Activated naive CD8-positive, alpha-beta T cell treated with anti-CD3 and anti-CD28 coated beads for 36 hours (primary cell): ENCODE data around the gene CHCHD4. TPM values are rescaled to one million over a fixed set of nuclear protein-coding genes. Genes with fewer than 3 reads are reported as not detected.

Source experiments
- DNase-seq: peaks from one replicate; pipeline ENCODE4 v3.0.0; 2021
- H3K27ac Mint-ChIP-seq: one replicate; pipeline ENCODE4 v1.8.0; 2022; ENCODE audit warnings: mild to moderate bottlenecking, moderate library complexity, mixed read lengths
- H3K27me3 Mint-ChIP-seq: one replicate; pipeline ENCODE4 v1.8.0; 2022; ENCODE audit warnings: mild to moderate bottlenecking, mixed read lengths
- H3K36me3 Mint-ChIP-seq: one replicate; pipeline ENCODE4 v1.8.0; 2021; ENCODE audit warnings: mild to moderate bottlenecking, mixed read lengths
- H3K4me1 Mint-ChIP-seq: one replicate; pipeline ENCODE4 v1.8.0; 2021; ENCODE audit warnings: mixed read lengths
- H3K4me3 Mint-ChIP-seq: one replicate; pipeline ENCODE4 v1.8.0; 2022; ENCODE audit warnings: mild to moderate bottlenecking, moderate library complexity, mixed read lengths
- H3K9me3 Mint-ChIP-seq: one replicate; pipeline ENCODE4 v1.8.0; 2022; ENCODE audit warnings: mixed read lengths
- total RNA-seq, 2 experiments: library from RNA; stranded (reverse); gene quantifications; one replicate each; pipeline ENCODE4 v1.2.3, GENCODE V29; 2021

The CHCHD4 gene
- total RNA-seq, 2 experiments from 2014 or later, result 27.7 to 29.8 TPM

DNA sequence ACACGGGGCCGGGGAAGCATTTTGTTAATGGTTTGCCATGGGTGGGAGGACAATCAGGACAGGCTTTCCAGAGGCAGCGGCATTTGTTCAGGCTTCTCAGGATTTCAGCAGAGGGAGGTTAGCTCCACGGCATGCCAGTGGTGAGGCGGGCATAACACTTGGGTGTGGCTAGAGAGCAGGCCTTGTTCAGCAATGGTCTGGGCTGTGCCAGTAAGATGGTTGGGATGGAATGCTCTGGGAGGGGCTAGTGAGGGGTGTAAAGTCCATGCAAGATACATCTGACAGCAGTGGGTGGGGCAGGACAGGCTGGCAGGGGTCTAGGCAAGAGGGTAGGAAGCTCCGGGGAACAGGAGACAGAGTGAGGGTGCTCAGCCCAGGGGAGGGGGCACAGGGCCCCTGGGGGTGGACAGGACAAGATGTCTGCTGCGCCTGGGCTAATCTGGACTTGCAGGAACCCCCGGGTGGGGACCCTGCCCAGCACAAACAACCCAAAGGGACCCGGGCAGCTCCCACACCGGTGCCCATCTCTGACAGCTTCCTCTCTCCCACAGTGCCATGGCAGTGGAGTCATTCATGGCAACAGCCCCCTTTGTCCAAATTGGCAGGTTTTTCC, 8.6 kb upstream of the CHCHD4 start:
- DNase-seq, result no peak
- H3K9me3 Mint-ChIP-seq, result no peaks in the 10 kb centered on the region
- H3K4me1 Mint-ChIP-seq, result peaks cover 3% of the 10 kb centered on the region
- no peak overlapping the region for H3K27ac Mint-ChIP-seq
- no peak overlapping the region for H3K4me3 Mint-ChIP-seq
- no peaks in the 10 kb centered on the region for H3K27me3 Mint-ChIP-seq
- peaks cover 38% of the 10 kb centered on the region for H3K36me3 Mint-ChIP-seq

DNA sequence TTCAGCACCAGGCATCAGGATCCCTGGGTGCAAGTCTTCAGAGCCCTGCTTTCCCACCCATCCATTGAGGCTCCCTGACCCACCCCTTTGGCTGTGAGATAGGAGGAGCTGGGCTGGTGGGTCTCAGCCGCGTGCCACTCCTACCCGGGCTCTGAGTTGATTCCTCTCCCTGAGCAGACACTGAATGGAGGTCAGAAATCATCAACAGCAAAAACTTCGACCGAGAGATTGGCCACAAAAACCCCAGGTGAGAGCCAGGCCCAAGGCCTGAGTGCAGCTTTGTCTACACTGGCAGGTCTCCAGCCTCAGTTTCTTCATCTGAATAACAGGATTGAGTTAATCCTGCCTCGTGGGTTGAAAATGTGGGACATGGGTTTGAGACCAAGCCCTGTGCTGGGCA, 8.0 kb upstream of the CHCHD4 start:
- Mint-ChIP-seq H3K4me3 (no peak overlapping the region), H3K9me3 (no peaks in the 10 kb centered on the region), H3K27me3 (no peaks in the 10 kb centered on the region), H3K27ac (no peak overlapping the region), H3K4me1 (peaks cover 8% of the 10 kb centered on the region), H3K36me3 (peaks cover 41% of the 10 kb centered on the region)
- DNase-seq, result no peak

GRCh38 chr3:14132120-14132519, 7.5 kb upstream of the CHCHD4 start:
- no peak overlapping the region for H3K4me3 Mint-ChIP-seq
- peaks cover 13% of the 10 kb centered on the region for H3K4me1 Mint-ChIP-seq
- no peak overlapping the region for H3K27ac Mint-ChIP-seq
- H3K9me3 Mint-ChIP-seq, result no peaks in the 10 kb centered on the region
- H3K27me3 Mint-ChIP-seq, result no peaks in the 10 kb centered on the region
- peaks cover 41% of the 10 kb centered on the region for H3K36me3 Mint-ChIP-seq
- DNase-seq, result no peak

GRCh38 chr3:14131134-14131533, 6.5 kb upstream of the CHCHD4 start:
- Mint-ChIP-seq H3K27me3 (no peaks in the 10 kb centered on the region), H3K27ac (no peak overlapping the region), H3K4me1 (peaks cover 20% of the 10 kb centered on the region), H3K9me3 (no peaks in the 10 kb centered on the region), H3K36me3 (peaks cover 41% of the 10 kb centered on the region), H3K4me3 (no peak overlapping the region)
- no peak for DNase-seq

DNA sequence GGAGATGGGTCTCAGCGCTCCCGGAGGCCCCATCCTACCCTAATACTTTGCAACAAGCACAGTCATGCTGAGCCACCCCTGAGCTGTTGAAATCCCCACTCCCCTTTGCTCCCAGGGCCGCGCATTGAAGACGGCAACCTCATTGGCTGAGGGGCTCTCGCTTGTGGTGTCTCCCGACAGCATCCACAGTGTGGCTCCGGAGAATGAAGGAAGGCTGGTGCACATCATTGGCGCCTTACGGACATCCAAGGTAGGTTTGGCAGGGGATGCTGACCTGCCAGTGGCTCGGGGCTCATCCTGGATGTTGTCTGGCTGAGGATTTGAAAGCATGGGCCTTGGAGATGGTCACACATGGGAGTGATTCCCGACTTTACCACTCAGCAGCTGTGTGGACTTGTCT, 6.0 kb upstream of the CHCHD4 start:
- DNase-seq, result no peak
- H3K4me1 Mint-ChIP-seq, result peaks cover 24% of the 10 kb centered on the region
- H3K27ac Mint-ChIP-seq, result no peak overlapping the region
- no peaks in the 10 kb centered on the region for H3K27me3 Mint-ChIP-seq
- no peak overlapping the region for H3K4me3 Mint-ChIP-seq
- H3K36me3 Mint-ChIP-seq, result peaks cover 37% of the 10 kb centered on the region
- H3K9me3 Mint-ChIP-seq, result no peaks in the 10 kb centered on the region

GRCh38 chr3:14130230-14130629, 5.6 kb upstream of the CHCHD4 start:
- H3K27ac Mint-ChIP-seq, result peak overlapping the region; percentile 13
- no peak for DNase-seq
- no peaks in the 10 kb centered on the region for H3K27me3 Mint-ChIP-seq
- peaks cover 25% of the 10 kb centered on the region for H3K4me1 Mint-ChIP-seq
- peaks cover 36% of the 10 kb centered on the region for H3K36me3 Mint-ChIP-seq
- H3K9me3 Mint-ChIP-seq, result no peaks in the 10 kb centered on the region
- no peak overlapping the region for H3K4me3 Mint-ChIP-seq

DNA sequence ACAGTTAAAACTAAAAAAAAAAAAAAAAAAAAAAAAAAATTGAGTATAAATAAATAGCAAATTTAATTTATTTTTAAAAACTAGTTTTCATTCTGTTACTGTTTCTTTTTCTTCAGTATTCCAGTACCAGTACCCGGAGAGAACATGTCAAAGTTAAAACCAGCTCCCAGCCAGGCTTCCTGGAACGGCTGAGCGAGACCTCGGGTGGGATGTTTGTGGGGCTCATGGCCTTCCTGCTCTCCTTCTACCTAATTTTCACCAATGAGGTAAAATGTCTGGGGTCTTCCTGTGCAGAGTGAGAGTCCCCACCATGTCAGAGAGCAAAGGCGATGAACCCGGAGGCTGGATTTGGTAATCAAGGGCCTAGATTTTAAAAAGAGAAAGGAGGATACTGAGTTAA, 4.6 kb upstream of the CHCHD4 start:
- Mint-ChIP-seq H3K36me3 (peaks cover 34% of the 10 kb centered on the region), H3K27ac (no peak overlapping the region), H3K4me1 (peaks cover 25% of the 10 kb centered on the region), H3K9me3 (no peaks in the 10 kb centered on the region), H3K4me3 (no peak overlapping the region), H3K27me3 (no peaks in the 10 kb centered on the region)
- DNase-seq, result no peak

- Mint-ChIP-seq H3K36me3 (peaks cover 38% of the 10 kb centered on the region), H3K27ac (no peak overlapping the region), H3K4me3 (no peak overlapping the region)
These were observed 4.1 kb upstream of the CHCHD4 start for GRCh38 chr3:14128724-14129123.

GRCh38 chr3:14127516-14128161, 3.0 kb upstream of the CHCHD4 start:
- Mint-ChIP-seq H3K36me3 (peaks cover 43% of the 10 kb centered on the region), H3K4me3 (no peak overlapping the region), H3K4me1 (peaks cover 30% of the 10 kb centered on the region), H3K9me3 (no peaks in the 10 kb centered on the region), H3K27ac (no peak overlapping the region), H3K27me3 (no peaks in the 10 kb centered on the region)
- no peak for DNase-seq

More at GRCh38 chr3:14128724-14129123, 4.1 kb upstream of the CHCHD4 start:
- DNase-seq, result no peak
- no peaks in the 10 kb centered on the region for H3K27me3 Mint-ChIP-seq
- H3K4me1 Mint-ChIP-seq, result peaks cover 25% of the 10 kb centered on the region
- no peaks in the 10 kb centered on the region for H3K9me3 Mint-ChIP-seq

GRCh38 chr3:14126887-14127505, 2.3 kb upstream of the CHCHD4 start:
- H3K27me3 Mint-ChIP-seq, result no peaks in the 10 kb centered on the region
- no peak overlapping the region for H3K27ac Mint-ChIP-seq
- no peak for DNase-seq
- H3K4me3 Mint-ChIP-seq, result no peak overlapping the region
- no peaks in the 10 kb centered on the region for H3K9me3 Mint-ChIP-seq
- peaks cover 46% of the 10 kb centered on the region for H3K36me3 Mint-ChIP-seq
- H3K4me1 Mint-ChIP-seq, result peaks cover 36% of the 10 kb centered on the region

DNA sequence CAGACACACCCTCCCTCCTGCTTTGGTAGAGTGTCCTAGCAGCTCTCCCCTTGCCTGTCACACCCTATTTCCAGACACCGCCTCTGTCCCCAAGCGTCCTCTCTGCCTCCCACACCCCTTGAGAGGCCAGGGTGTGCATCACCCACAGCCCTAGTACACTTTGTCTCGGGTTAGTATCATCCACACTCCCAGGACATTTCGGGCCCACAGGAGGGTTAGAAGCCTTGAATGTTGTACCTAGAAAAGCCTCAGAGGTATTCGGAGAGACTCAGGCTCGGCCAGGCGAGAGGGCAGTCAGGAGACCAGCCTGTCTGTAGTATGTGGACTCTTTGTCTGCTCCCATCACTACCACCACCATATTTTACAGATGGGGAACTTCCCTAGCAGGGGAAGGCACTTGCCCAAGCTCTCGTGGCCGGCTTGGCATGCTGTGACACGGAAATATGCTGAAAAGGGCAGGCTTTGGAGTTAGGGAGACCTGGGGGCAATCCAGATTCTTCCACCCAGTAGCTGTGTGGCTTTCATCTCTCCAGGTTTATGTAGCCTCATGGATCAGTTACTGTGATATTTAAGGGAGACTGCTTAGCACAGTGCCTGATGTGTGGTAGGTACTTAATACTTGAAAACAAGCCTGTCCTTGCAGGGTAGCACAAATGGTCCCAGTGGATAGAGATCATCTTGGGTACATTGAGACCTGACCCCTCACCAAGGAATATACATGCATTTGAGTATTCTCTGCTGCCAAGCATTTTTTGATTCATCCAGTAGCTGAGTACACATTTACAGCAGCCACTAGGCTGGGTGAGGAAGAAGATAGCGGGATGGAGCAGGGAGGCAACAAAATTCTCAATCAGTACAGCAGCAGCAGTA, 1.6 kb upstream of the CHCHD4 start:
- Mint-ChIP-seq H3K4me1 (peaks cover 38% of the 10 kb centered on the region), H3K27me3 (no peaks in the 10 kb centered on the region), H3K36me3 (peaks cover 50% of the 10 kb centered on the region), H3K4me3 (peak overlapping the region; percentile 97), H3K27ac (peak overlapping the region; percentile 91), H3K9me3 (no peaks in the 10 kb centered on the region)
- no peak for DNase-seq

DNA sequence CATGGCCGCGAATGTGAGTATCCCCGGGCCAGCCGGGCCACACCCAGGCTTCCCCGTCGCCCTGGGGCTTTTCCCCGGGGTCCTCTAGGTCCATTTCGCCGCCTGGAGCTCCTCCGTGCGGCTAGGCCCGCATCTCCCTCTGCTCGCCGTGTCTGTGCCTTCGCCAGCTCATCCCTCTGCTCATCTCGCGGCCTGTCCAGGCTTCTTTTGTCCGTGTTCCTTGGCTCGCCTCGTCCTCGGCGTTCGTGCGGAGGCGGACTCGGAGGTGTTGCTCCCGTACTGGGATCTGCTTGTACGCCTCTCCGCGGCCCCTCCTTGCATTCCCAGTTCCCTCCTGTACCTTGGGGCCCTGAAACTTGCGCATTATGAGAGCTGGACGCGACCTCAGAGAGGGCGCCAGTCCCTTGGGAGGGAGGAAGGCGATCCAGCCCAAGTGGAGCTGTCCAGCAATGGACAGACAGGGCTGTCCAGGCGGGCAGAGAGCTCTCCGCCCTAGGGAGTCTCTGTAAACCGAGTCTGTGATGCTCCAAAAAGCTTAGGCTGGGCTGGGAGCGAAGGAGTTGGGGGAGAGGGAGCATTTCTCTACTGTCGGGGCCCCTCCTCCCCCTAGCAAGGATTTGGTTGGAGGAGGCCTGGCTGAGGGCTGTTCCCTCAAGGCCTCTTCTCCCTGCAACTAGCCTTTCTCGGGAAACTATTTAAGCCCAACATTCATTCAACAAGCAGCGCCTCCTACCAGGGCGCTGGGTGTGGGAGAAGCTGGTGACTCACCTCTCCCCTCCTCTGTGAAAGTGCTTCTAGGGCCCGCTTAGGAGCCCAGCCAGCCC, 735 bp upstream of the CHCHD4 start:
- H3K4me3 Mint-ChIP-seq, result peak overlapping the region; percentile 97
- H3K27ac Mint-ChIP-seq, result peak overlapping the region; percentile 91
- H3K36me3 Mint-ChIP-seq, result peaks cover 50% of the 10 kb centered on the region
- peaks cover 41% of the 10 kb centered on the region for H3K4me1 Mint-ChIP-seq
- no peaks in the 10 kb centered on the region for H3K9me3 Mint-ChIP-seq
- DNase-seq, result peak; percentile 70
- no peaks in the 10 kb centered on the region for H3K27me3 Mint-ChIP-seq

DNA sequence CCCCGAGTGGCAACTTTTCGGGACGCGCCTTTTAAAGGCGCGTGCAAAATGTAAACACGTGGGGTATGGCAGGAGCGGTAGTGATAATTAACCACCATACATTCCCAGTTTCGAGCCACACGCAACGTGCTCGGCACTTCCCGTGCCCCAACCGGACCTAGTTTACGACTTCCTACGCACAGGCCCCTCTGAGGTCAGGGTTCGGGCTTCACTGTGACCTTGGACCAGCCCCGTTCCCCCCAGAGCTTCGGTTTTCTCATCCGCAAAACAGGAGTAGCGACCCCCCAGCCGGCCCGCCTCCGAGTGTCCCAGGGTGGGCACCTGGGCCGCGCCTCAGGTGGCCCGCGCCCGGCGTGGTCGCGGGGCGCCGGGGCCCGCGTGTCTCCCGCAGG, 451 bp downstream of the CHCHD4 start:
- peaks cover 42% of the 10 kb centered on the region for H3K4me1 Mint-ChIP-seq
- peak; percentile 72 for DNase-seq
- H3K27ac Mint-ChIP-seq, result peak overlapping the region; percentile 93
- H3K27me3 Mint-ChIP-seq, result no peaks in the 10 kb centered on the region
- H3K4me3 Mint-ChIP-seq, result peak overlapping the region; percentile 97
- peaks cover 43% of the 10 kb centered on the region for H3K36me3 Mint-ChIP-seq
- H3K9me3 Mint-ChIP-seq, result no peaks in the 10 kb centered on the region
